RWPE1 (cell line): ENCODE data around the gene SLC35A2.
"Not testable (repeated sequence)": the region's sequence is repeated elsewhere in the genome, so short reads cannot be mapped to it uniquely, and the experiment has no call there.

ENCODE experiments used
- CTCF ChIA-PET: fragments of 350-600 bp; sonication (Branson Sonifier 250); formaldehyde crosslinking; extraction: SDS; loops from one replicate; lab custom pipeline; 2021; lab: Yijun Ruan, JAX
- POLR2A ChIA-PET: fragments of 400-600 bp; formaldehyde crosslinking; extraction: SDS; loops from one replicate; lab custom pipeline; 2020; ENCODE audit warnings: antibody characterized with exemption; ENCODE audit not compliant: low non-redundant PET; lab: Yijun Ruan, JAX
- DNase-seq: peaks from one replicate; pipeline ENCODE4 v3.0.0; 2012; ENCODE audit warnings: low spot score
- H3K27ac ChIP-seq: fragments of 450-650 bp; 2 replicates; pipeline ENCODE4 v1.5.1; 2017
- CTCF ChIP-seq: fragments of 450-650 bp; conservative IDR thresholded peaks from 2 replicates; pipeline ENCODE4 v1.5.1; 2017; ENCODE audit warnings: low read depth, mild to moderate bottlenecking

The SLC35A2 gene

GRCh38 chrX:48891402-48892288 is 19.8 kb downstream of the SLC35A2 start:
- ChIA-PET CTCF (interaction anchor here (0.5 to 0.7 kb wide), 3 partner anchors 23 to 136 kb away, joined by 3 to 4 read pairs (median 3); no protein-coding TSS in a partner anchor), POLR2A (no interaction called here)
- H3K27ac ChIP-seq, result peak overlapping the region; percentile 81
- peak; percentile 37 for TF ChIP-seq CTCF
- DNase-seq, result peak; percentile 69

GRCh38 chrX:48890934-48891401 is 20.5 kb downstream of the SLC35A2 start:
- POLR2A ChIA-PET, result no interaction called here
- CTCF ChIA-PET, result interaction anchor here (0.5 to 0.7 kb wide), 4 partner anchors 22 to 135 kb away, joined by 3 to 4 read pairs (median 3); no protein-coding TSS in a partner anchor
- no peak for TF ChIP-seq CTCF
- H3K27ac ChIP-seq, result peak overlapping the region; percentile 81
- no peak for DNase-seq

- peak overlapping the region; percentile 81 for H3K27ac ChIP-seq
- no peak for DNase-seq
- CTCF ChIA-PET, result interaction anchor here (0.7 kb wide), 1 partner anchor 65 kb away, joined by 3 read pairs; no protein-coding TSS in a partner anchor
- POLR2A ChIA-PET, result no interaction called here
- no peak for TF ChIP-seq CTCF
These were observed 21.0 kb downstream of the SLC35A2 start for GRCh38 chrX:48890296-48890925.

GRCh38 chrX:48886586-48886985 is 24.9 kb downstream of the SLC35A2 start:
- CTCF ChIA-PET, H3K27ac ChIP-seq, DNase-seq, POLR2A ChIA-PET: not testable (repeated sequence)

GRCh38 chrX:48883729-48884128 is 27.7 kb downstream of the SLC35A2 start:
- DNase-seq, result no peak
- CTCF ChIA-PET, result no interaction called here
- POLR2A ChIA-PET, result no interaction called here
- H3K27ac ChIP-seq, result no peak overlapping the region
- no peak for TF ChIP-seq CTCF

- POLR2A ChIA-PET, CTCF ChIA-PET, H3K27ac ChIP-seq, DNase-seq: not testable (repeated sequence)
These were observed 34.5 kb downstream of the SLC35A2 start for GRCh38 chrX:48876944-48877343.

- H3K27ac ChIP-seq, CTCF ChIA-PET, POLR2A ChIA-PET, DNase-seq: not testable (repeated sequence)
These were observed 39.4 kb downstream of the SLC35A2 start for GRCh38 chrX:48872017-48872416.

GRCh38 chrX:48864210-48864609 is 47.2 kb downstream of the SLC35A2 start:
- POLR2A ChIA-PET, result no interaction called here
- CTCF ChIA-PET, result interaction anchor here (0.7 kb wide), 1 partner anchor 1784 kb away, joined by 4 read pairs; no protein-coding TSS in a partner anchor
- TF ChIP-seq CTCF, result no peak
- no peak overlapping the region for H3K27ac ChIP-seq
- DNase-seq, result no peak
